Activated B cell treated with CpG ODN at 0.5 μM for 24 hours (primary cell): ENCODE data around the gene MIX23. TPM values are rescaled to one million over a fixed set of nuclear protein-coding genes. Genes with fewer than 3 reads are reported as not detected.

Source experiments
- ATAC-seq: fragments of 200-7000 bp; cut with Tn5 transposase; one replicate; pipeline ENCODE4 v1.10.0; 2021; ENCODE audit warnings: low read depth, mild to moderate bottlenecking, moderate library complexity
- CTCF ChIA-PET: fragments of 350-600 bp; sonication (Branson Sonifier 250); formaldehyde crosslinking; loops from one replicate; lab custom pipeline; 2021; ENCODE audit warnings: antibody characterized with exemption; lab: Charles Lee
- POLR2A ChIA-PET: fragments of 350-600 bp; sonication (Branson Sonifier 250); formaldehyde crosslinking; loops from one replicate; lab custom pipeline; 2021; ENCODE audit warnings: antibody characterized with exemption; lab: Charles Lee
- DNase-seq: peaks from one replicate; pipeline ENCODE4 v3.0.0; 2022
- H3K27ac Mint-ChIP-seq: one replicate; pipeline ENCODE4 v1.8.0; 2020; ENCODE audit warnings: mixed read lengths
- H3K27me3 Mint-ChIP-seq: one replicate; pipeline ENCODE4 v1.8.0; 2021; ENCODE audit warnings: mixed read lengths
- H3K36me3 Mint-ChIP-seq: one replicate; pipeline ENCODE4 v1.8.0; 2021; ENCODE audit warnings: low read depth, mixed read lengths
- H3K4me1 Mint-ChIP-seq: one replicate; pipeline ENCODE4 v1.8.0; 2021; ENCODE audit warnings: mixed read lengths
- H3K4me3 Mint-ChIP-seq: one replicate; pipeline ENCODE4 v1.8.0; 2020; ENCODE audit warnings: mild to moderate bottlenecking, mixed read lengths
- H3K9me3 Mint-ChIP-seq: one replicate; pipeline ENCODE4 v1.8.0; 2020; ENCODE audit warnings: mixed read lengths
- CTCF ChIP-seq: fragments of 200-600 bp; IDR thresholded peaks from one replicate; pipeline ENCODE4 v1.8.0; 2022; ENCODE audit warnings: antibody characterized with exemption, mild to moderate bottlenecking
- intact Hi-C: fragments of 100-400 bp; cut with micrococcal nuclease; formaldehyde crosslinking; loops from one replicate; pipeline ENCODE4 v1.15.1; 2024
- total RNA-seq: library from RNA; stranded (reverse); gene quantifications from 2 replicates; pipeline ENCODE4 v1.2.3, GENCODE V29; 2022

MIX23 gene
- total RNA-seq, 1 donor from 2014 or later, result 49.1 TPM

- intact Hi-C loops, result no loop called here
- POLR2A ChIA-PET, result no interaction called here
- H3K4me1 Mint-ChIP-seq, result peaks cover 5% of the 10 kb centered on the region
Observed at GRCh38 chr3:122395582-122395981, 12.6 kb upstream of the MIX23 start.

GRCh38 chr3:122394173-122394572 is 11.1 kb upstream of the MIX23 start:
- CTCF ChIA-PET, result interaction anchor here (0.7 to 2.0 kb wide), 6 partner anchors 10 to 633 kb away, joined by 3 to 16 read pairs (median 7); partner anchors contain the start of genes FAM162A and SEMA5B

More at GRCh38 chr3:122395582-122395981, 12.6 kb upstream of the MIX23 start:
- CTCF ChIA-PET, result interaction anchor here (1.0 kb wide), 1 partner anchor 11 kb away, joined by 3 read pairs; the partner anchor contains the start of gene FAM162A
- no peak for ATAC-seq
- no peak for TF ChIP-seq CTCF
- no peak for DNase-seq
- H3K27me3 Mint-ChIP-seq, result no peaks in the 10 kb centered on the region
- no peak overlapping the region for H3K27ac Mint-ChIP-seq
- H3K4me3 Mint-ChIP-seq, result no peak overlapping the region
- no peaks in the 10 kb centered on the region for H3K9me3 Mint-ChIP-seq
- peaks cover 4% of the 10 kb centered on the region for H3K36me3 Mint-ChIP-seq

GRCh38 chr3:122392868-122393844 is 10.1 kb upstream of the MIX23 start:
- H3K27ac Mint-ChIP-seq, result no peak overlapping the region
- intact Hi-C loops, result loop anchor here (1.0 to 5.0 kb wide), 5 partner anchors 22 to 864 kb away; partner anchors contain the start of genes DTX3L and PARP9

More at GRCh38 chr3:122394173-122394572, 11.1 kb upstream of the MIX23 start:
- ATAC-seq (no peak), DNase-seq (no peak)
- Mint-ChIP-seq H3K9me3 (no peaks in the 10 kb centered on the region), H3K4me1 (peaks cover 6% of the 10 kb centered on the region), H3K36me3 (peaks cover 4% of the 10 kb centered on the region), H3K4me3 (no peak overlapping the region), H3K27me3 (no peaks in the 10 kb centered on the region), H3K27ac (no peak overlapping the region)
- TF ChIP-seq CTCF, result no peak
- intact Hi-C loops, result loop anchor here (5.0 kb wide), 2 partner anchors 168 to 863 kb away; partner anchors contain the start of genes DTX3L and PARP9
- POLR2A ChIA-PET, result no interaction called here

GRCh38 chr3:122391681-122392446 is 8.8 kb upstream of the MIX23 start:
- DNase-seq, result no peak
- Mint-ChIP-seq H3K9me3 (no peaks in the 10 kb centered on the region), H3K27ac (no peak overlapping the region), H3K36me3 (peaks cover 8% of the 10 kb centered on the region), H3K27me3 (no peaks in the 10 kb centered on the region), H3K4me1 (peaks cover 17% of the 10 kb centered on the region), H3K4me3 (no peak overlapping the region)
- no peak for ATAC-seq
- intact Hi-C loops, result loop anchor here (2.0 to 5.0 kb wide), 3 partner anchors 23 to 865 kb away; partner anchors contain the start of genes DTX3L and PARP9
- no peak for TF ChIP-seq CTCF
- ChIA-PET CTCF (interaction anchor here (1.6 to 2.2 kb wide), 4 partner anchors 16 to 639 kb away, joined by 6 to 18 read pairs (median 10); partner anchors contain the start of gene WDR5B), POLR2A (no interaction called here)

More at GRCh38 chr3:122392868-122393844, 10.1 kb upstream of the MIX23 start:
- peaks cover 4% of the 10 kb centered on the region for H3K36me3 Mint-ChIP-seq
- ChIA-PET POLR2A (interaction anchor here (0.6 to 1.4 kb wide), 5 partner anchors 9 to 719 kb away, joined by 3 to 8 read pairs (median 4); partner anchors contain the start of genes FAM162A, KPNA1 and WDR5B), CTCF (interaction anchor here (0.6 to 2.2 kb wide), 27 partner anchors 9 to 1167 kb away, joined by 3 to 18 read pairs (median 4); partner anchors contain the start of genes FAM162A, POLQ, SEMA5B and WDR5B)
- H3K4me3 Mint-ChIP-seq, result no peak overlapping the region
- DNase-seq (no peak), ATAC-seq (no peak)
- H3K4me1 Mint-ChIP-seq, result peaks cover 15% of the 10 kb centered on the region
- no peaks in the 10 kb centered on the region for H3K27me3 Mint-ChIP-seq
- H3K9me3 Mint-ChIP-seq, result no peaks in the 10 kb centered on the region
- TF ChIP-seq CTCF, result peak; percentile 87
